Neural cell (in vitro differentiated cells): ENCODE results near the gene ADARB2. TPM values are rescaled to one million over a fixed set of nuclear protein-coding genes. Genes with fewer than 3 reads are reported as not detected.

ENCODE experiments used
- H2AFZ ChIP-seq: fragments of 200-600, 300-800 bp; sonication (generic), shearing (Covaris generic); 2 replicates; pipeline ENCODE4 v1.6.0; 2014; ENCODE audit warnings: low read depth, mild to moderate bottlenecking, antibody characterized with exemption, low read length, moderate library complexity
- H3F3A ChIP-seq: fragments of 200-600 bp; shearing (Covaris generic); 2 replicates; pipeline ENCODE4 v1.6.1; 2016; ENCODE audit warnings: mild to moderate bottlenecking, moderate library complexity, mixed read lengths, antibody characterized with exemption, low read length; ENCODE audit not compliant: insufficient read depth, poor library complexity, severe bottlenecking
- H3K27ac ChIP-seq: fragments of 200-600, 300-800 bp; sonication (generic), shearing (Covaris generic); 2 replicates; pipeline ENCODE4 v1.5.1; 2014; ENCODE audit warnings: mild to moderate bottlenecking, low read length, moderate library complexity
- H3K27me3 ChIP-seq: fragments of 300-800, 200-600 bp; sonication (generic), shearing (Covaris generic); 2 replicates; pipeline ENCODE4 v1.6.0; 2014; ENCODE audit warnings: mild to moderate bottlenecking, low read depth, low read length, moderate library complexity; ENCODE audit not compliant: insufficient read depth
- H3K36me3 ChIP-seq: fragments of 300-800, 200-600 bp; sonication (generic), shearing (Covaris generic); 2 replicates; pipeline ENCODE4 v1.5.1; 2014; ENCODE audit warnings: mild to moderate bottlenecking, antibody characterized with exemption, low read length, moderate library complexity; ENCODE audit not compliant: insufficient read depth
- H3K4me2 ChIP-seq: fragments of 300-800, 200-600 bp; sonication (generic), shearing (Covaris generic); 2 replicates; pipeline ENCODE4 v1.6.0; 2014; ENCODE audit warnings: mild to moderate bottlenecking, low read length
- H3K4me3 ChIP-seq: fragments of 300-800, 200-600 bp; sonication (generic), shearing (Covaris generic); 2 replicates; pipeline ENCODE4 v1.5.1; 2014; ENCODE audit warnings: mild to moderate bottlenecking, low read length, moderate library complexity
- H3K79me2 ChIP-seq: fragments of 200-600 bp; shearing (Covaris generic); replicated peaks from 2 replicates; pipeline ENCODE4 v1.6.0; 2014; ENCODE audit warnings: mild to moderate bottlenecking, low read length, moderate library complexity; ENCODE audit not compliant: insufficient read depth
- H3K9ac ChIP-seq: fragments of 300-800, 200-600 bp; sonication (generic), shearing (Covaris generic); 2 replicates; pipeline ENCODE4 v1.6.1; 2016; ENCODE audit warnings: mild to moderate bottlenecking, low read length, mixed read lengths
- H3K9me2 ChIP-seq: fragments of 200-600 bp; shearing (Covaris generic); 2 replicates; pipeline ENCODE4 v1.6.1; 2016; ENCODE audit warnings: mild to moderate bottlenecking, low read length, mixed read lengths; ENCODE audit not compliant: insufficient read depth
- H3K9me3 ChIP-seq: fragments of 200-600, 300-800 bp; sonication (generic), shearing (Covaris generic); 2 replicates; pipeline ENCODE4 v1.6.1; 2016; ENCODE audit warnings: mild to moderate bottlenecking, mixed run types, low read length, moderate library complexity, mixed read lengths
- H4K20me1 ChIP-seq: fragments of 200-600 bp; shearing (Covaris generic); 2 replicates; pipeline ENCODE4 v1.6.1; 2016; ENCODE audit warnings: mild to moderate bottlenecking, mixed run types; ENCODE audit not compliant: insufficient read depth
- CTCF ChIP-seq: fragments of 450-650 bp; IDR thresholded peaks from 2 replicates; pipeline ENCODE4 v1.5.1; 2014; ENCODE audit warnings: antibody characterized with exemption, mild to moderate bottlenecking, moderate library complexity; ENCODE audit not compliant: poor library complexity, severe bottlenecking
- EP300 ChIP-seq: fragments of 450-650 bp; conservative IDR thresholded peaks from 2 replicates; pipeline ENCODE4 v1.6.1; 2014; ENCODE audit warnings: antibody characterized with exemption, mild to moderate bottlenecking, moderate library complexity; ENCODE audit not compliant: poor library complexity, severe bottlenecking
- EZH2 ChIP-seq: fragments of 200-600, 300-800 bp; shearing (Covaris generic), sonication (generic); IDR thresholded peaks from 2 replicates; pipeline ENCODE4 v1.6.1; 2014; ENCODE audit warnings: antibody characterized with exemption, low read length, borderline replicate concordance, mild to moderate bottlenecking; ENCODE audit not compliant: insufficient read depth, poor library complexity, severe bottlenecking
- MXI1 ChIP-seq: fragments of 450-650 bp; conservative IDR thresholded peaks from 2 replicates; pipeline ENCODE4 v1.6.1; 2014; ENCODE audit warnings: antibody characterized with exemption, mild to moderate bottlenecking; ENCODE audit not compliant: poor library complexity, severe bottlenecking
- POLR2AphosphoS5 ChIP-seq: IDR thresholded peaks from 2 replicates; pipeline ENCODE4 v1.6.1; 2012
- RAD21 ChIP-seq: fragments of 450-650 bp; conservative IDR thresholded peaks from 2 replicates; pipeline ENCODE4 v1.6.1; 2014; ENCODE audit warnings: antibody characterized with exemption, mild to moderate bottlenecking, moderate library complexity
- REST ChIP-seq: IDR thresholded peaks from 2 replicates; pipeline ENCODE4 v1.6.1; 2012; ENCODE audit warnings: borderline replicate concordance
- SMC3 ChIP-seq: fragments of 450-650 bp; conservative IDR thresholded peaks from 2 replicates; pipeline ENCODE4 v1.6.1; 2014; ENCODE audit warnings: antibody characterized with exemption, mild to moderate bottlenecking, moderate library complexity; ENCODE audit not compliant: poor library complexity
- TAF1 ChIP-seq: IDR thresholded peaks from 2 replicates; pipeline ENCODE4 v1.6.1; 2012; ENCODE audit warnings: low read depth
- polyA plus RNA-seq: library from polyadenylated mRNA; depleted of rRNA; stranded (reverse); fragments of >200 nt; gene quantifications from 2 replicates; pipeline ENCODE4 v1.2.3, GENCODE V29; 2014

The ADARB2 gene
- polyA plus RNA-seq, 1 donor from 2014 or later = 3.6 TPM

GRCh38 chr10:1403508-1404322, 333.6 kb downstream of the ADARB2 start:
- Histone ChIP-seq H3K27me3 (no peaks in the 10 kb centered on the region), H3K27ac (no peak overlapping the region), H3K9me3 (no peaks in the 10 kb centered on the region), H3K36me3 (no peaks in the 10 kb centered on the region), H3K4me3 (no peak overlapping the region), H3K4me2 (no peak overlapping the region), H3K9me2 (no peaks in the 10 kb centered on the region), H3F3A (no peaks in the 10 kb centered on the region), H3K9ac (no peak overlapping the region), H4K20me1 (no peaks in the 10 kb centered on the region), H2AFZ (no peak overlapping the region), H3K79me2 (no peaks in the 10 kb centered on the region)
- TF ChIP-seq EP300 = no peak
- no peak for TF ChIP-seq REST
- no peak for TF ChIP-seq EZH2
- TF ChIP-seq RAD21 = no peak
- no peak for TF ChIP-seq CTCF

- Histone ChIP-seq H3K4me2 (no peak overlapping the region), H3K79me2 (no peaks in the 10 kb centered on the region), H3K36me3 (no peaks in the 10 kb centered on the region), H3K27ac (no peak overlapping the region), H3F3A (no peaks in the 10 kb centered on the region), H3K9me2 (no peaks in the 10 kb centered on the region), H3K9me3 (no peaks in the 10 kb centered on the region), H3K27me3 (no peaks in the 10 kb centered on the region), H3K4me3 (no peak overlapping the region), H2AFZ (no peak overlapping the region), H3K9ac (no peak overlapping the region), H4K20me1 (no peaks in the 10 kb centered on the region)
- TF ChIP-seq RAD21 = no peak
- TF ChIP-seq POLR2AphosphoS5 = no peak
- TF ChIP-seq EP300 = no peak
- no peak for TF ChIP-seq SMC3
- no peak for TF ChIP-seq REST
- no peak for TF ChIP-seq CTCF
- TF ChIP-seq TAF1 = no peak
- TF ChIP-seq EZH2 = no peak
- no peak for TF ChIP-seq MXI1
Measured at GRCh38 chr10:1402816-1403507, 334.4 kb downstream of the ADARB2 start.
